ENCODE results near the gene AMDHD1. TPM values are rescaled to one million over a fixed set of nuclear protein-coding genes. Genes with fewer than 3 reads are reported as not detected.

Gene AMDHD1
- total RNA-seq, 1 experiment from 2014 or later, result 0.80 TPM

GRCh38 chr12:95918194-95918993 is 24.7 kb upstream of the AMDHD1 start:
- Histone ChIP-seq H3K9me3 (ENCODE audit: low read length) (no peaks in the 10 kb centered on the region), H4K20me1 (ENCODE audit: low read length) (no peaks in the 10 kb centered on the region), H3K27ac (ENCODE audit: low read length) (no peak overlapping the region), H3K4me2 (ENCODE audit: low read length) (no peak overlapping the region), H3K27me3 (ENCODE audit: low read length) (peaks cover 15% of the 10 kb centered on the region), H3K9ac (ENCODE audit: low read length) (no peak overlapping the region), H3K36me3 (ENCODE audit: low read depth, low read length) (no peaks in the 10 kb centered on the region), H3K9me2 (replicated peaks; ENCODE audit: low read length) (no peaks in the 10 kb centered on the region), H3F3A (ENCODE audit: low read length, unreplicated experiment) (no peaks in the 10 kb centered on the region), H3K4me3 (ENCODE audit: low read length) (no peak overlapping the region), H2AFZ (ENCODE audit: low read length) (peak overlapping the region; percentile 33; the same call in 1 of the 2 replicates), H3K79me2 (ENCODE audit: low read length) (no peaks in the 10 kb centered on the region), H3K4me1 (ENCODE audit: insufficient read depth, low read length) (no peaks in the 10 kb centered on the region)
- no TSS peak for BruUV-seq (replicated peaks)
- ATAC-seq (peak; percentile 97), DNase-seq (peak; percentile 70)
- POLR2A ChIA-PET (ENCODE audit: unreplicated experiment), result interaction anchor here (0.5 kb wide), 1 partner anchor 41 kb away, joined by 4 read pairs; no protein-coding TSS in a partner anchor
- intact Hi-C loops (cut with micrococcal nuclease), result loop anchor here (1.0 kb wide), 2 partner anchors 41 to 80 kb away; no protein-coding TSS in a partner anchor
- TF ChIP-seq, protein P1, sequence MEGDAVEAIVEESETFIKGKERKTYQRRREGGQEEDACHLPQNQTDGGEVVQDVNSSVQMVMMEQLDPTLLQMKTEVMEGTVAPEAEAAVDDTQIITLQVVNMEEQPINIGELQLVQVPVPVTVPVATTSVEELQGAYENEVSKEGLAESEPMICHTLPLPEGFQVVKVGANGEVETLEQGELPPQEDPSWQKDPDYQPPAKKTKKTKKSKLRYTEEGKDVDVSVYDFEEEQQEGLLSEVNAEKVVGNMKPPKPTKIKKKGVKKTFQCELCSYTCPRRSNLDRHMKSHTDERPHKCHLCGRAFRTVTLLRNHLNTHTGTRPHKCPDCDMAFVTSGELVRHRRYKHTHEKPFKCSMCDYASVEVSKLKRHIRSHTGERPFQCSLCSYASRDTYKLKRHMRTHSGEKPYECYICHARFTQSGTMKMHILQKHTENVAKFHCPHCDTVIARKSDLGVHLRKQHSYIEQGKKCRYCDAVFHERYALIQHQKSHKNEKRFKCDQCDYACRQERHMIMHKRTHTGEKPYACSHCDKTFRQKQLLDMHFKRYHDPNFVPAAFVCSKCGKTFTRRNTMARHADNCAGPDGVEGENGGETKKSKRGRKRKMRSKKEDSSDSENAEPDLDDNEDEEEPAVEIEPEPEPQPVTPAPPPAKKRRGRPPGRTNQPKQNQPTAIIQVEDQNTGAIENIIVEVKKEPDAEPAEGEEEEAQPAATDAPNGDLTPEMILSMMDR (conservative IDR thresholded peaks at IDR 0.05; ENCODE audit: low read depth, low read length), result peak; percentile 93
- TF ChIP-seq EZH2 (IDR thresholded peaks at IDR 0.05; ENCODE audit: low read length, unreplicated experiment), result no peak
- CTCF ChIA-PET, result interaction anchor here (0.9 to 1.5 kb wide), 4 partner anchors 10 to 81 kb away, joined by 3 to 11 read pairs (median 6); partner anchors contain the start of gene CCDC38

DNA sequence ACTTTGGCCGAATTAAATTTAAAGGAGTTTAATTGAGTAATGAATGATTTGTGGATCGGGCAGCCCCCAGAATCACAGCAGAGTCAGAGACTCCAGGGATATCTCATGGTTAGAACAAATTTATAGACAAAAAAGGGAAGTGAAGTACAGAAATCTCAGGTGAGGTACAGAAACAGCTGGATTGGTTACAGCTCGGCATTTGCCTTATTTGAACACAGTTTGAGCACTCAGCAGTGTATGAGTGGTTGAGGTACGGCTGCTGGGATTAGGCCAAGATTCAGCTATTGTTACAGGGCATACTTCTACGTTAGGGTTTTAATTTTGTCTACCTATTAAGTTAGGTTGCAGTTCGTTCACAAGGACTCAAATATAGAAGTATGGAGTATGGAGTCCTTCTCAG is 24.0 kb upstream of the AMDHD1 start:
- H3F3A ChIP-seq (ENCODE audit: low read length, unreplicated experiment), result no peaks in the 10 kb centered on the region
- peak overlapping the region; percentile 33 for H2AFZ ChIP-seq (ENCODE audit: low read length)
- CTCF ChIA-PET, result interaction anchor here (1.1 to 1.5 kb wide), 2 partner anchors 40 to 80 kb away, joined by 6 to 11 read pairs; no protein-coding TSS in a partner anchor
- no peaks in the 10 kb centered on the region for H3K9me2 ChIP-seq (replicated peaks; ENCODE audit: low read length)
- no peak for ATAC-seq
- H3K4me3 ChIP-seq (ENCODE audit: low read length), result no peak overlapping the region
- H3K9ac ChIP-seq (ENCODE audit: low read length), result no peak overlapping the region
- no peaks in the 10 kb centered on the region for H3K4me1 ChIP-seq (ENCODE audit: insufficient read depth, low read length)
- H3K79me2 ChIP-seq (ENCODE audit: low read length), result no peaks in the 10 kb centered on the region
- POLR2A ChIA-PET (ENCODE audit: unreplicated experiment), result no interaction called here
- no peak for DNase-seq
- H4K20me1 ChIP-seq (ENCODE audit: low read length), result no peaks in the 10 kb centered on the region
- intact Hi-C loops (cut with micrococcal nuclease), result no loop called here
- H3K27me3 ChIP-seq (ENCODE audit: low read length), result peaks cover 15% of the 10 kb centered on the region
- TF ChIP-seq EZH2phosphoT487 (IDR thresholded peaks at IDR 0.05; ENCODE audit: borderline replicate concordance, low read length) (no peak), EZH2 (IDR thresholded peaks at IDR 0.05; ENCODE audit: low read length, unreplicated experiment) (no peak)
- TF ChIP-seq, protein P1 (conservative IDR thresholded peaks at IDR 0.05; ENCODE audit: low read depth, low read length), result no peak
- no peak overlapping the region for H3K27ac ChIP-seq (ENCODE audit: low read length)
- H3K9me3 ChIP-seq (ENCODE audit: low read length), result no peaks in the 10 kb centered on the region
- no peak overlapping the region for H3K4me2 ChIP-seq (ENCODE audit: low read length)
- no peaks in the 10 kb centered on the region for H3K36me3 ChIP-seq (ENCODE audit: low read depth, low read length)
- BruUV-seq (replicated peaks), result no TSS peak

DNA sequence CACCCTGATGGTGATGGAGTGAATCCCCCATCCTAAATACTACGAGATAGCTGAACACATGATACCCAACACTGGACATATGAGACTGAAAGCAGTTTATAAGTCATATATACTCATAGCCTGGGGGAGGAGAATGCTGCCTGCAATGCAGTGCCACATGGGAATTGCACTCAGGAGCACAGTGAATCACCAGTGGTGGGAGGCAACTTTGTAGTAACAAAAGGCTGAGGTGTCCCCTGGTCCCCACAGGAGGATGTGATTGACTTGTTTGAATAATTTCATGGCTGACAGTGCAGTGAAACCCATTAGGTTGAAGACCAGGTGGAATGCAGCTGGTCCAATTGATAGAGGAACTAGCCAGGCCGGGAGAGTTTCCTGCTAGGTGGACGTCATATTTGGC is 20.9 kb upstream of the AMDHD1 start:
- CTCF ChIA-PET, result no interaction called here
- H3K9me3 ChIP-seq (ENCODE audit: low read length), result no peaks in the 10 kb centered on the region
- H3K9me2 ChIP-seq (replicated peaks; ENCODE audit: low read length), result no peaks in the 10 kb centered on the region
- no peak for ATAC-seq
- intact Hi-C loops (cut with micrococcal nuclease), result no loop called here
- no peak overlapping the region for H3K4me2 ChIP-seq (ENCODE audit: low read length)
- H2AFZ ChIP-seq (ENCODE audit: low read length), result no peak overlapping the region
- no peak overlapping the region for H3K4me3 ChIP-seq (ENCODE audit: low read length)
- no peak overlapping the region for H3K9ac ChIP-seq (ENCODE audit: low read length)
- no peaks in the 10 kb centered on the region for H3K36me3 ChIP-seq (ENCODE audit: low read depth, low read length)
- POLR2A ChIA-PET (ENCODE audit: unreplicated experiment), result no interaction called here
- no peaks in the 10 kb centered on the region for H3K4me1 ChIP-seq (ENCODE audit: insufficient read depth, low read length)
- H3K27ac ChIP-seq (ENCODE audit: low read length), result no peak overlapping the region
- BruUV-seq (replicated peaks), result no TSS peak
- H3K79me2 ChIP-seq (ENCODE audit: low read length), result no peaks in the 10 kb centered on the region
- TF ChIP-seq, protein P1 (conservative IDR thresholded peaks at IDR 0.05; ENCODE audit: low read depth, low read length), result no peak
- TF ChIP-seq EZH2phosphoT487 (IDR thresholded peaks at IDR 0.05; ENCODE audit: borderline replicate concordance, low read length), result no peak
- no peak for TF ChIP-seq EZH2 (IDR thresholded peaks at IDR 0.05; ENCODE audit: low read length, unreplicated experiment)
- H3K27me3 ChIP-seq (ENCODE audit: low read length), result no peaks in the 10 kb centered on the region
- DNase-seq, result peak; percentile 3
- no peaks in the 10 kb centered on the region for H4K20me1 ChIP-seq (ENCODE audit: low read length)
- H3F3A ChIP-seq (ENCODE audit: low read length, unreplicated experiment), result no peaks in the 10 kb centered on the region
